GM21619 (cell line): Measurements from ENCODE around the gene EPN2.
"Not testable (repeated sequence)": the region's sequence is repeated elsewhere in the genome, so short reads cannot be mapped to it uniquely, and the experiment has no call there.

Experiments
- ATAC-seq: cut with Tn5 transposase; IDR thresholded peaks from one replicate; pipeline ENCODE4 v1.9.1; 2021; ENCODE audit not compliant: unreplicated experiment

EPN2 gene

DNA sequence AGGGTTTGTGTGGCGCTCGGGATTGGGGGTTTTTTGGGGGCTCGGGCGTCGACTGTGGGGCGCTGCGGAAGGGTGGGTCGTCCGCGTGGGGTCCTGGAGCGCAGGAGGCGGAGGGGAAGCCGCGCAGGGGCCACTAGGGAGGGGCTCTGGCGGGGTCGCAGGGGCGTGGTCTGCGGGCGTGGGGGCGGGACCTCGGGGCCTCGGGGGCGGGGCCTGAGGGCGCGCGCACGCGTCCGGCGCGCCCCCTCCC, at the start of gene EPN2:
TSS of gene EPN2 (plus strand) at position 228 of the 250 bp plus-strand sequence. CDS start 45,754 bp downstream, outside the sequence.
- ATAC-seq = not testable (repeated sequence)

DNA sequence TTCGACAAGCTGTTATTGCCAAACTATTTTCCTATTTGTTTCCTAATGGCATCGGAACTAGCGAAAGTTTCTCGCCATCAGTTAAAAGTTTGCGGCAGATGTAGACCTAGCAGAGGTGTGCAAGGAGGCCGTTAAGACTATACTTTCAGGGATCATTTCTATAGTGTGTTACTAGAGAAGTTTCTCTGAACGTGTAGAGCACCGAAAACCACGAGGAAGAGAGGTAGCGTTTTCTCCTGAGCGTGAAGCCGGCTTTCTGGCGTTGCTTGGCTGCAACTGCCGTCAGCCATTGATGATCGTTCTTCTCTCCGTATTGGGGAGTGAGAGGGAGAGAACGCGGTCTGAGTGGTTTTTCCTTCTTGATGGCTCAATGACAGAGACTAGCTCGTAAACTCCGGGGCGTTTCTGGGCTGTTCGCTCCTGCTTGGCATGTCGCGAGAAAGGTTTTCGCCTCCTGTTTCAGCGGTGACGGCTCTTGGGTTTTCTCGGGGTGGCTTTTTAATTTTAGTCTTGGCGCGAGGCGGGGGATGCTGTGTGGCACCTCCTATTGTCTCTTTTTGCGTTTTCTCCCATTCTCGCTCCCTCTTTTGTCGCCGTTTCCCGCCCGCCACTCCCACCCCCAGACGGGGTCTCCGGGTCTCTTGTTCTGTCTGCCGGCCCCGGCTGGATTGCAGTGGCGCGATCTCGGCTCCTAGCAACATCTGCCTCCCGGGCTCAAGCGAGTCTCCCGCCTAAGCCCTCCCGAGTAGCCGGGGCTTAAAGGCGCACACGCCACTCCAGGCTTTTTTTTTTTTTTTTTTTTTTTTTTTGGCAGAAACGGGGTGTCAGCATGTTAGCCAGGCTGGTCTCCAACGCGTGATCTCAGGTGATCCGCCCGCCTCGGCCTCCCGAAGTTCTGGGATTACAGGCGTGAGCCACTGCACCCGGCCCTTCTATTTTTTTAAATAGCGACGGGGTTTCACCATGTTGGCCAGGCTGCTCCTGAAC, 49.0 kb upstream of the EPN2 start:
- ATAC-seq = peak; percentile 12

- ATAC-seq = peak; percentile 66
Observed at GRCh38 chr17:19188870-19189708, 48.1 kb upstream of the EPN2 start.

GRCh38 chr17:19189781-19190405, 47.3 kb upstream of the EPN2 start:
- not testable (repeated sequence) for ATAC-seq

DNA sequence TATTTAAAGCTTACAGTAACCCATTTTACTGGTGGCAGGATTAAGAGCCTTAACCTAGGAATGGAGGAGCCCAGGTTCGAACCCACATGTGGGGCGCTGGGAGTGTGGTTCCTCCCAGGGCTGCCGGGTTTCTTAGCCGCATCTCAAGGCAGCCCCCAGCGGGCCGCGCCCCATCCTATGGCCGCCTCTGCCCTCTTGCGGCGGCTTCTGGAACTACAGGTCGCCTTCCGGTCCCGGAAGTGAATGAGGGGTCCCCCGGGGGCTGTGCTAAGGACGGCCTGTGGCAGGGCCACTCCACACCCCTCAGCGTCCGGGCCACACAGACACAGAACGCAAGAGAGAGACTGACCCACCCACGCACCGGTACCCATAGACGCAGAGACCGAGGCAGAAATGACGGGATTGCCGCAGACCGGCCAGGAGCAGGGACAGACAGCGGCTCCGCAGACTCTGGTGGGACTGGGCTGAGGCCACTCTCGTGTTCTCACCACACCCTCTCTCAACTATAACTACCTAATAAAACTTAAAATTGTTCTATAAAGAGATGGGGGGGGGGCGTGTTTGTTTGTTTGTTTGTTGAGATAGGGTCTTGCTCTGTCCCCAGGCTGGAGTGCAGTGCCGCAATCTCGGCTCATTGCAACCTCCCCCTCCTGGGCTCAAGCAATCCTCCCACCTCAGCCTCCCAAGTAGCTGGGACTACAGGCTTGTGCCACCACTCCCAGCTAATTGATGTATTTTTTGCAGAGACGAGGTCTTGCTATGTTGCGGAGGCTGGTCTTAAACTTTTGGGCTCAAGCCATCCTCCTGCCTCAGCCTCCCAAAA, 40.6 kb upstream of the EPN2 start:
- peak; percentile 82 for ATAC-seq

DNA sequence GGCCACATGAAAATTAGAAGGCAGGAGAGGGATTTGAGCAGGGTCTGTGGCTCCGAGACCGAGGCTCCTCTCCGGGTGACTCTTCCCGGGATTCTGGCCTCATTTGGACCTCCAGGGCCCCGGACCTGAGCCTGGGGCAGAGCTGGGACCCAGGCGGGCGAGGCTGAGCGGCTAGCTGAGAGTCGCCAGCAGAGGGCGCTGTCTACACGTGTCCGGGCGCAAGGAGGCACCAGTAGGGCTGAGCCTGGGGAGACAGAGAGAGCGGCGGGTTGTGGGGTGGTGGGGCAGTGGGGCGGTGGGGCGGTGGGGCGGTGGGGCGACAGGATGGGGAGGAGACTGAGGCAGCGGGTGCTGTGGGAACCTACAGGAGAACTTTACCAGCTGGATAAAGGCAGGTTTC, 34.7 kb upstream of the EPN2 start:
- not testable (repeated sequence) for ATAC-seq

DNA sequence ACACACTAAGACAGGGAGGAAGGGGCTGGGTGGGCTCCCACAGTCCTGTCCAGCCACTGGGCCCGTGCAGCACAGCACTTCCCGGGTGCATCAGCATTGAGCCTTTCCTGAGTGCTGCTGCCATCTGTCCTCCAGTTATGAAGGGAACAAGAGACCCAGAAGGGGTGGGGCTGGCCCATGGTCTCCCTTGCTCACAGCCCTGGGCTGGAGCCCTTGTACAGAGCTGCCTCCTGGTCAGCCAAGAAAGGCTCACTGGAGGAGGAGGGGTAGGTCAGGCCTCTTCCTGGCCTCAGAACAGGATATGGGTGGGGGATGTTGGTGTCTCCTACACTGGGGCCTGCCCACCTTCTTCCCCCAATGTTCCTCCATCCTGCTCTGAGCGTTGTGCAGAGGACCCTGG, 33.7 kb upstream of the EPN2 start:
- not testable (repeated sequence) for ATAC-seq

GRCh38 chr17:19215074-19215860, 21.9 kb upstream of the EPN2 start:
- not testable (repeated sequence) for ATAC-seq

DNA sequence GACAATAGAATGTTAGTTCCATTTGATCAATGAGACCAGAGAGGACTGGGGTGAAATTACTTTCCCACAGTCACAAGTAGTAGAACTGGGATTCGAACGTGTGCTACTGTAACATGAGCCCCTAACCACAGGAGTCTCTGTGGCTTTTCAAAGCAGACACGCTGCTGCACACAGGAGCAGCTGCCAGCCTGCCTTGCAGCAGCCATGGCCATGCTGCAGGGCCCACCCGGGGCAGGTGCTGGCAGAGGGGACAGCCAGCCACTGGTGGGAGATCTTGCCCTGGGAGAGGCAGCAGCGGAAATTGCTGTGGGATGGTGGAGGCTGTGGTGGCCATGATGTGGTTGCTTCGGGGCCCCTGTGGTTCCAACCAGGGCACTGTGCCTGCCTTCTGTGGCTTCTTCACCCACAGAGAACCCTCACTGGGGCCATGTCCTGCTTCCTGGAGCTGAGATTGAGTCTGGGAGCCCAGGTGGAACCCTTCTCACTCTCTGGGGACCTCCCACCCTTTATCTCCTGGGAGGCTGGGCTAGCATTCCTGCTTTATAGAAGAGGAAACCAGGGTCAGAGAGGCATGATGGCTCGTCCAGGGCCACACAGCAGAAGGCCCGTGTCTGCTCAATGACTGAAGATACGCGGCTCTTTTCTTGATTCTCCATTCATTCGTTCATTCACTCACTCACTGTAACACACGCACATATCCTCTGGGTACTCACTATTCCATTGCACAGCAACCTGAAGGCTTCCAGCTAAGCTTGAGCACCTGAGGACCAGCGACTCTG, 20.8 kb upstream of the EPN2 start:
- ATAC-seq = peak; percentile 41

DNA sequence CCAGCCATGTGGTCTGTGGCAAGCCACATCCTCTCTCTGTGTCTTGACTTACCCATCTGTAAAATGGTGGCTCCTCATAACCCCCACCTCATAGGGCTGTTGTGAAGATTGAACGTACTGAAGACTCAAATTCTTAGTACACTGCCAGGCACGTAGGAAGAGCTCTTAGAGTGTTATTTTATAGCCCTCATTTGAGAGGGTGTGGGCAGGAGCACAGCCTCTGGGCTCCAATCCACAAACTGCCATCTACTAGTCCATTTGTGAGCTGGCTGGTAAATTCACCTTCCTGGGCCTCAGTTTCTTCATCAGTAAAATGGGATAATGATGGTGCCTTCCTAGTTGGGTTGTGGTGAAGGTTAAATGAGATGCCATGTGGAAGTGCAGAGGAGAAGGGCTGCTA, 18.3 kb upstream of the EPN2 start:
- ATAC-seq = not testable (repeated sequence)

- ATAC-seq = not testable (repeated sequence)
Observed at GRCh38 chr17:19219384-19219783, 17.8 kb upstream of the EPN2 start.

DNA sequence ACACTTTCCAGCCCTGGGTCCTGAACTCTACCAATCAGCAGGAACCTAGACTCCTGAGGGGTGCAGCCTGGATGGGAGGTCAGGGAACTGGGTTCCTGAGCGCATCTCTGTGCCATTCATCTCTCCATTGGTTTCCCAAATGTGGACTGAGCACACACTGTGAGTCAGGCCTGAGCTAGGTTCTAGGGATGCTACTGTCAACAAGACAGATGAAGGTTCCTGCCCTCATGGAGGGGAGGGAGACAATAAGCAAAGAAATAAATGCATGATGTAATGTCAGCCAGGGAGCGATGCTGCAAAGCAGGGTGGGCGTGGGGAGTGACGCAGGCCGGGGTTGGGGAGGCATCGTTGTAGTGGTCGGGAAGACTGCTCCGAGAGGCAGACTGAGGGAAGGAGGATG, 17.0 kb upstream of the EPN2 start:
- ATAC-seq = not testable (repeated sequence)

- ATAC-seq = not testable (repeated sequence)
Observed at GRCh38 chr17:19226610-19227588, 10.3 kb upstream of the EPN2 start.

GRCh38 chr17:19234676-19235075, 2.5 kb upstream of the EPN2 start:
- not testable (repeated sequence) for ATAC-seq

DNA sequence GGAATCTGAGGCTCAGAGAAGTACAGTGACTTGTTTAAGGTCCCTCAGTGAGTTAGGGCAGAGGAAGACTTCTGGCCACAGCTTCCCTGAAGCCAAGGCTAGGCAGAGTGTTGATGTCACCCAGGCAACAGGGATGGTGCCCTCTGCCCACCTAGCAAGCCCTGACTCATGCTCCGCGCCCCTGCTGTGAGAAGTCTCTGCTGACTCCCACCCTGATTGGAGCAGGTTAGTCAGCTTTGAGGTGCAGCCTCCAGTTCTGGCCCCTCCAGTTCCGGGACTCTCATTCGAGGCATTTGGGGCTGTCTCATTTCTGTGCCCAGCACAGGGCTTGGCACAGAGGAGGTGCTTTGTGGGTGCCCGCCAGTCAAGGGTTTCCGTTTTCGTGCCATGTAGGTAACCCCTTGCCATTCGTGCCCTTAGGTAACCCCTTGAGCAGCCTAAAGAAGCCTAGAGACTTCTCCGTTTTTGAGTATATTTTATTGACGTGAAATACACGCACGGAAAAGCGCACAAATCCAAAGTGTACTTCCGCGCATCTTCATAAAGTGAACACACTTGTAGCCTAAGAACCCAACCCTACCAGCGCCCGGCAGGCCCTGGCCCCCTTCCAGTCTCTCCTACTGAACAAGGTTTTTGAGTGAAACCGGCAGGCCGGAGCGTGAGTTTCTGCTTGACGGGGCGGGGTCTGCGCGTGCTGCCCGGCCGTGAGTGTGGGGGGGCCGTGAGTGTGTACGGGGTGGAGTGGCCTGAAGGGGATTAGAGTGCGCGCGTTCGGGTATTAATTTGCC, 621 bp upstream of the EPN2 start:
- peak; percentile 31 for ATAC-seq

DNA sequence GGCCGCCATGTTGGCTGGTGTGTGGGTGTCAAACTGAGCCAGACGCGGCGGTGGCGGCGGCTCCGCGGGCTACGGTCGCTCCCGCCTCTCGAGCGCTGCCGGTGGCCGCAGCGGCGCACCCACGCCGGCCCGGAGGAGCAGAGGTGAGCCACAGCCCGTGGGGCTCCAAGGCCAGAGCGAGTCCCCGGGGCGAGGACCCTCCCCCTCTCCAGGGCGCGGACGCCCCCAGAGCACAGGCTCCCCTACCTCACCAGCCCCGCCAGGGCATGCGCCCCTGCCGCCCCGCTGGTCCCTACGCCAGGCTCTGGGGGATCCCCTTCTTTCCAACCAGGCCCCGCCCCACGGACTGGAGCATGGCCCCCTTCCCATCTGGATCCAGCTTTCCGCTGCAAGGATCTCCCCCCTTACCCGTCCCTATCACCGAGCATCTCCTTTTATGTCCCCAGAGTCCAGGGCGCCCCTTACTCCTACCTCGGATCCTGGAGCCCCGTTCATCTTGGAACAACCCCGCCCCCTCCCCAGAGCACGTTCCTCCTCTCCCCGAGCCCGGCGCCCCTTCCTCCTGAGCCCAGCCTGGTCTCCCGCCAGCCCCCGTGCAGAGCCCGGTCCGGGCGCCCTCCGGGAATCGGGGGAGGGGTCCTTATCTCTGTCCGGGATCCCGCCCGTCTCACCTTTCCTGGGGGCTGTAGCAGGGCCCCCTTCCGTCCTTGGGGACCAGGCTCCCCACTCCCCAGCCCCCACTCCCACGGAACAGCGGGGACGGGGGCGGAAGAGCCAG, 412 bp downstream of the EPN2 start:
- ATAC-seq = peak; percentile 62
